Left hindlimb (tissue), 1 donor: ENCODE data around the gene MAML2.

Experiments
- DNase-seq: peaks from one replicate; pipeline ENCODE4 v3.0.0-alpha.2; 2018

The MAML2 gene

DNA sequence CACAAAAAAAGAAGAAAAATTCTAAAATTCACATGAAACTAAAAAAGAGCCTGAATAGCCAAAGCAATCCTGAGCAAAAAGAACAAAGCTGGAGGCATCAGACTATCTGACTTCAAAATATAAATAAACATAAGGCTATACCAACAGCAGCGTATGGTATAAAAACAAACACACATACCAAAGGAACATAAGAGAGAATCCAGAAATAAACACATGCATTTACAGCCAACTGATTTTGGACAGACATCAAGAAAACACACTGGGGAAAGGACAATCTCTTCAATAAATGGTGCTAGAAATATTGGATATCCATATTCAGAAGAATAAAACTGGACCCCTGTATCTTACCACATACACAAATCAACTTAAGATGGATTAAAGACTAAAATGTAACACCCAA is 416.3 kb downstream of the MAML2 start:
- DNase-seq = no peak
